Left colon (tissue), 2 donors: Measurements from ENCODE around the gene ZBTB20. TPM values are rescaled to one million over a fixed set of nuclear protein-coding genes. Genes with fewer than 3 reads are reported as not detected.

Source experiments
- ATAC-seq: fragments of 200-7000 bp; cut with Tn5 transposase; one replicate; pipeline ENCODE4 v1.9.1; 2020; ENCODE audit warnings: mild to moderate bottlenecking, moderate library complexity
- DNase-seq, 2 donors: peaks; one replicate each; pipeline ENCODE4 v3.0.0-alpha.2; 2020
- intact Hi-C, 2 donors: fragments of 100-400 bp; cut with DNase I in 1 of 2; cut with micrococcal nuclease in 1 of 2; formaldehyde crosslinking; loops; one replicate each; pipeline versions ENCODE4 v1.11.2 to v1.14.0; 2022; cut with DNase I, micrococcal nuclease
- total RNA-seq, 2 donors: library from RNA; stranded (reverse); fragmentation: NEBNext Ultra II Directional; extraction: Animal tissue kit (Norgen Biotek cat#: 25700); gene quantifications; one replicate each; pipeline ENCODE4 v1.2.1, GENCODE V29; 2021
- donor health status: DM: no; HTN: no; CAD: no.
- donor health status: DM: yes; HTN: yes; CAD: no.

ZBTB20 gene
- total RNA-seq, 2 donors from 2014 or later: 27.1 to 27.3 TPM

- DNase-seq (no peak), ATAC-seq (no peak)
- intact Hi-C loops: no loop called here
Observed at GRCh38 chr3:114597012-114597411, 550.1 kb downstream of the ZBTB20 start.

GRCh38 chr3:114596147-114596546 is 550.9 kb downstream of the ZBTB20 start:
- no peak for DNase-seq
- intact Hi-C loops: no loop called here

GRCh38 chr3:114595522-114596028 is 551.5 kb downstream of the ZBTB20 start:
- DNase-seq: no peak
- no peak for ATAC-seq
- intact Hi-C loops: no loop called here

More at GRCh38 chr3:114596147-114596546, 550.9 kb downstream of the ZBTB20 start:
- no peak for ATAC-seq

GRCh38 chr3:114590309-114591047 is 556.6 kb downstream of the ZBTB20 start:
- intact Hi-C loops: no loop called here
- no peak for ATAC-seq
- DNase-seq: no peak

- DNase-seq: no peak
- ATAC-seq: no peak
- intact Hi-C loops: no loop called here
Observed at GRCh38 chr3:114587986-114588385, 559.1 kb downstream of the ZBTB20 start.

- intact Hi-C loops: no loop called here
- no peak for DNase-seq
- no peak for ATAC-seq
Observed at GRCh38 chr3:114586119-114586518, 561.0 kb downstream of the ZBTB20 start.

- intact Hi-C loops: no loop called here
- ATAC-seq (no peak), DNase-seq (no peak)
Observed at GRCh38 chr3:114585687-114586086, 561.4 kb downstream of the ZBTB20 start.

- no peak for DNase-seq
- ATAC-seq: no peak
- intact Hi-C loops: no loop called here
Observed at GRCh38 chr3:114584734-114585371, 562.2 kb downstream of the ZBTB20 start.

- ATAC-seq (no peak), DNase-seq (no peak)
- intact Hi-C loops: no loop called here
Observed at GRCh38 chr3:114582929-114583328, 564.2 kb downstream of the ZBTB20 start.

GRCh38 chr3:114572364-114573062 is 574.6 kb downstream of the ZBTB20 start:
- intact Hi-C loops: no loop called here
- no peak for DNase-seq
- ATAC-seq: no peak

- no peak for DNase-seq
- no peak for ATAC-seq
- intact Hi-C loops: no loop called here
Observed at GRCh38 chr3:114571363-114571762, 575.7 kb downstream of the ZBTB20 start.

- DNase-seq: no peak
- intact Hi-C loops: no loop called here
- no peak for ATAC-seq
Observed at GRCh38 chr3:114569186-114569585, 577.9 kb downstream of the ZBTB20 start.

GRCh38 chr3:114567771-114568170 is 579.3 kb downstream of the ZBTB20 start:
- ATAC-seq (peak; percentile 75), DNase-seq (peak in 1 of 2 donors; percentile 29)
- intact Hi-C loops: no loop called here

GRCh38 chr3:114566767-114567166 is 580.3 kb downstream of the ZBTB20 start:
- intact Hi-C loops: no loop called here
- ATAC-seq: no peak
- no peak for DNase-seq

- DNase-seq: no peak
- ATAC-seq: no peak
- intact Hi-C loops: no loop called here
Observed at GRCh38 chr3:114566162-114566755, 580.8 kb downstream of the ZBTB20 start.

- intact Hi-C loops: no loop called here
- ATAC-seq (no peak), DNase-seq (peak in 1 of 2 donors; percentile 13)
Observed at GRCh38 chr3:114565216-114565615, 581.9 kb downstream of the ZBTB20 start.

GRCh38 chr3:114563720-114564119 is 583.4 kb downstream of the ZBTB20 start:
- no peak for ATAC-seq
- intact Hi-C loops: no loop called here
- DNase-seq: no peak

- intact Hi-C loops: no loop called here
- DNase-seq (no peak), ATAC-seq (no peak)
Observed at GRCh38 chr3:114562557-114562956, 584.5 kb downstream of the ZBTB20 start.

- ATAC-seq (no peak), DNase-seq (no peak)
- intact Hi-C loops: no loop called here
Observed at GRCh38 chr3:114558271-114558670, 588.8 kb downstream of the ZBTB20 start.
